Caco-2 (cell line): Measurements from ENCODE around the gene RALGAPA2. TPM values are rescaled to one million over a fixed set of nuclear protein-coding genes. Genes with fewer than 3 reads are reported as not detected.

Experiments used
- BruUV-seq: library from RNA; stranded (reverse); fragments of 400-500 nt; replicated peaks from 2 replicates; lab custom pipeline; 2021; lab: Mats Ljungman, UMichigan
- CTCF ChIA-PET: fragments of 300-600 bp; sonication (Branson Sonifier 250); formaldehyde crosslinking; loops from one replicate; lab custom pipeline; 2022; ENCODE audit warnings: antibody characterized with exemption; lab: Charles Lee
- POLR2A ChIA-PET: fragments of 300-600 bp; sonication (Branson Sonifier 250); formaldehyde crosslinking; loops from one replicate; lab custom pipeline; 2022; ENCODE audit warnings: antibody characterized with exemption; lab: Charles Lee
- DNase-seq, 2 experiments: peaks; one replicate each; pipeline versions ENCODE4 v3.0.0 to v3.0.0-alpha.2; 2020 to 2022
- H3K27me3 ChIP-seq: replicated peaks from 2 replicates; pipeline ENCODE4 v1.6.0; 2011; ENCODE audit warnings: low read length; ENCODE audit not compliant: control insufficient read depth, insufficient read depth
- H3K36me3 ChIP-seq: 2 replicates; pipeline ENCODE4 v1.5.1; 2011; ENCODE audit warnings: low read length; ENCODE audit not compliant: control insufficient read depth, insufficient read depth
- H3K4me1 ChIP-seq: fragments of 250-450 bp; sonication (Bioruptor Pico); 2 replicates; pipeline ENCODE4 v1.5.1; 2020; ENCODE audit warnings: mild to moderate bottlenecking
- H3K4me3 ChIP-seq: 2 replicates; pipeline ENCODE4 v1.5.1; 2011; ENCODE audit warnings: low read depth, mild to moderate bottlenecking, control low read depth, low read length
- H3K9me3 ChIP-seq: fragments of 250-450 bp; sonication (Bioruptor Pico); 2 replicates; pipeline ENCODE4 v1.5.1; 2020; ENCODE audit warnings: mild to moderate bottlenecking, moderate library complexity
- H3K27ac Mint-ChIP-seq: one replicate; pipeline ENCODE4 v1.8.0; 2022; ENCODE audit warnings: mixed read lengths; ENCODE audit not compliant: unreplicated experiment
- H3K27me3 Mint-ChIP-seq: one replicate; pipeline ENCODE4 v1.8.0; 2022; ENCODE audit warnings: mixed read lengths; ENCODE audit not compliant: insufficient read depth, unreplicated experiment
- H3K36me3 Mint-ChIP-seq: one replicate; pipeline ENCODE4 v1.8.0; 2022; ENCODE audit warnings: mild to moderate bottlenecking, mixed read lengths; ENCODE audit not compliant: insufficient read depth, unreplicated experiment
- H3K4me1 Mint-ChIP-seq: one replicate; pipeline ENCODE4 v1.8.0; 2022; ENCODE audit warnings: low read depth, mixed read lengths; ENCODE audit not compliant: unreplicated experiment
- H3K4me3 Mint-ChIP-seq: one replicate; pipeline ENCODE4 v1.8.0; 2022; ENCODE audit warnings: mild to moderate bottlenecking, moderate library complexity, mixed read lengths; ENCODE audit not compliant: unreplicated experiment
- H3K9me3 Mint-ChIP-seq: one replicate; pipeline ENCODE4 v1.8.0; 2022; ENCODE audit warnings: mixed read lengths; ENCODE audit not compliant: unreplicated experiment
- intact Hi-C: fragments of 100-400 bp; cut with micrococcal nuclease; formaldehyde crosslinking; loops from one replicate; pipeline ENCODE4 v1.10.0; 2022; ENCODE audit not compliant: unreplicated experiment
- total RNA-seq: library from RNA; stranded (reverse); gene quantifications from 2 replicates; pipeline ENCODE4 v1.2.3, GENCODE V29; 2022
- TF ChIP-seq, protein P1 (sequence below), 2 experiments: fragments of 200-600 bp in 1 of 2; IDR thresholded peaks; 1 replicate in 1 of 2; 2 replicates in 1 of 2; pipeline versions ENCODE4 v1.5.1 to v1.8.0; 2011 to 2022; ENCODE audit warnings: antibody characterized with exemption in 1 of 2, control low read depth in 1 of 2, inconsistent platforms in 1 of 2, low read depth in 1 of 2, low read length in 1 of 2, mild to moderate bottlenecking in 1 of 2, moderate library complexity in 1 of 2; ENCODE audit not compliant: insufficient read depth in 1 of 2, severe bottlenecking in 1 of 2, unreplicated experiment in 1 of 2

RALGAPA2 gene
- total RNA-seq, 1 experiment from 2014 or later, result 17.3 TPM

DNA sequence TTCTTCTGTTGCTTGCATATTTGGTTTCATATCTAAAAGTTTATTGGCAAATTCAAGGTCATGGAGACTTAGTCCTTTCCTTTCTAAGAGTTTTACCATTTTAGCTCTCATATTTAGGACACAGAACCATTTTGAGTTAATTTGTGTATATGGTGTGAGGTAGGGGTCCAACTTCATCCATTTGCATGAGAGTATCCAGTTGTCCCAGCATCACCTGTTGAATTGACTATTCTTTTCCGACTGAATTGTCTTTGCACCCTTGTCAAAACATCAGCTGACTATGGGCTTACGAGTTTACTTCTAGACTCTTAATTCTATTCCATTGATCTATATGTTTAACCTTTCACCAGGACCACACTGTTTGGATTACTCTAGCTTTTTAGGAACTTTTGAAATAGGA is 157.5 kb downstream of the RALGAPA2 start:
- Histone ChIP-seq H3K9me3 (peaks cover 5% of the 10 kb centered on the region), H3K4me3 (no peak overlapping the region), H3K27me3 (no peaks in the 10 kb centered on the region), H3K36me3 (no peaks in the 10 kb centered on the region), H3K4me1 (peaks cover 22% of the 10 kb centered on the region)
- H3K36me3 Mint-ChIP-seq, result no peaks in the 10 kb centered on the region
- ChIA-PET POLR2A (no interaction called here), CTCF (no interaction called here)
- TF ChIP-seq, protein P1, sequence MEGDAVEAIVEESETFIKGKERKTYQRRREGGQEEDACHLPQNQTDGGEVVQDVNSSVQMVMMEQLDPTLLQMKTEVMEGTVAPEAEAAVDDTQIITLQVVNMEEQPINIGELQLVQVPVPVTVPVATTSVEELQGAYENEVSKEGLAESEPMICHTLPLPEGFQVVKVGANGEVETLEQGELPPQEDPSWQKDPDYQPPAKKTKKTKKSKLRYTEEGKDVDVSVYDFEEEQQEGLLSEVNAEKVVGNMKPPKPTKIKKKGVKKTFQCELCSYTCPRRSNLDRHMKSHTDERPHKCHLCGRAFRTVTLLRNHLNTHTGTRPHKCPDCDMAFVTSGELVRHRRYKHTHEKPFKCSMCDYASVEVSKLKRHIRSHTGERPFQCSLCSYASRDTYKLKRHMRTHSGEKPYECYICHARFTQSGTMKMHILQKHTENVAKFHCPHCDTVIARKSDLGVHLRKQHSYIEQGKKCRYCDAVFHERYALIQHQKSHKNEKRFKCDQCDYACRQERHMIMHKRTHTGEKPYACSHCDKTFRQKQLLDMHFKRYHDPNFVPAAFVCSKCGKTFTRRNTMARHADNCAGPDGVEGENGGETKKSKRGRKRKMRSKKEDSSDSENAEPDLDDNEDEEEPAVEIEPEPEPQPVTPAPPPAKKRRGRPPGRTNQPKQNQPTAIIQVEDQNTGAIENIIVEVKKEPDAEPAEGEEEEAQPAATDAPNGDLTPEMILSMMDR (IDR thresholded peaks at IDR 0.05; ENCODE audit: insufficient read depth in 1 of 2, low read depth in 1 of 2, low read length in 1 of 2, severe bottlenecking in 1 of 2, unreplicated experiment in 1 of 2), result no peak
- intact Hi-C loops, result no loop called here
- DNase-seq, result no peak
- no TSS peak for BruUV-seq
- H3K4me1 Mint-ChIP-seq, result peaks cover 10% of the 10 kb centered on the region
- H3K27ac Mint-ChIP-seq, result no peak overlapping the region
- no peak overlapping the region for H3K4me3 Mint-ChIP-seq
- H3K27me3 Mint-ChIP-seq, result no peaks in the 10 kb centered on the region
- H3K9me3 Mint-ChIP-seq, result no peaks in the 10 kb centered on the region

DNA sequence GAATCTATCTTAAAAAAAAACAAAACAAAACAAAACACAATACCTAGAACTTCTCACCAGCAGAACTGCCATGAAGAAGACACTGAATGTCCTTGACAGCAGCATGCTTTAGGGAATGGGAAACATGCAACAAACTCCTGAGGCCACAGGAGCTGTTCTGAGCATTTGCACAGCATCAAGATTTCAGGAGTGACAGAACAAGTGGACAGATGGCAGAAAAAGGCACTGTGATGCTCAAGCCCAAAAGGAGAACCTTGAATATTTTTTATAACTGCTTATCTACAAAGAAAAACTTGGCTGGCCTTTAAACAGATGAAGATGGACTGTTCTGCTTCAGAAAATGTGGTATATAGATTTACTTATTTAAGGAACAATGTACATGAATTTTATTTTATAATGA is 158.9 kb downstream of the RALGAPA2 start:
- Mint-ChIP-seq H3K9me3 (no peaks in the 10 kb centered on the region), H3K4me1 (peaks cover 16% of the 10 kb centered on the region), H3K36me3 (no peaks in the 10 kb centered on the region), H3K27ac (no peak overlapping the region), H3K27me3 (no peaks in the 10 kb centered on the region), H3K4me3 (no peak overlapping the region)
- intact Hi-C loops, result no loop called here
- TF ChIP-seq, protein P1 (IDR thresholded peaks at IDR 0.05; ENCODE audit: insufficient read depth in 1 of 2, low read depth in 1 of 2, low read length in 1 of 2, severe bottlenecking in 1 of 2, unreplicated experiment in 1 of 2), result no peak
- Histone ChIP-seq H3K9me3 (peaks cover 5% of the 10 kb centered on the region), H3K4me1 (peaks cover 35% of the 10 kb centered on the region), H3K36me3 (no peaks in the 10 kb centered on the region), H3K4me3 (no peak overlapping the region), H3K27me3 (no peaks in the 10 kb centered on the region)
- DNase-seq, result no peak
- POLR2A ChIA-PET, result no interaction called here
- no TSS peak for BruUV-seq
- CTCF ChIA-PET, result no interaction called here

GRCh38 chr20:20552076-20552475 is 160.4 kb downstream of the RALGAPA2 start:
- ChIA-PET CTCF (no interaction called here), POLR2A (interaction anchor here (0.6 kb wide), 1 partner anchor 11 kb away, joined by 3 read pairs; no protein-coding TSS in a partner anchor)
- no peaks in the 10 kb centered on the region for H3K27me3 ChIP-seq
- no peaks in the 10 kb centered on the region for H3K36me3 ChIP-seq
- Mint-ChIP-seq H3K36me3 (no peaks in the 10 kb centered on the region), H3K4me3 (no peak overlapping the region), H3K27me3 (no peaks in the 10 kb centered on the region), H3K27ac (no peak overlapping the region), H3K4me1 (peaks cover 26% of the 10 kb centered on the region), H3K9me3 (no peaks in the 10 kb centered on the region)
- intact Hi-C loops, result no loop called here
- no peak overlapping the region for H3K4me3 ChIP-seq
- no peak for DNase-seq
- H3K4me1 ChIP-seq, result peaks cover 48% of the 10 kb centered on the region
- TF ChIP-seq, protein P1 (IDR thresholded peaks at IDR 0.05; ENCODE audit: insufficient read depth in 1 of 2, low read depth in 1 of 2, low read length in 1 of 2, severe bottlenecking in 1 of 2, unreplicated experiment in 1 of 2), result no peak
- BruUV-seq, result no TSS peak
- peaks cover 5% of the 10 kb centered on the region for H3K9me3 ChIP-seq
